Heart left ventricle (tissue), 16 donors: ENCODE data around the gene ECEL1. TPM values are rescaled to one million over a fixed set of nuclear protein-coding genes. Genes with fewer than 3 reads are reported as not detected.

ENCODE experiments used
- ATAC-seq, 4 donors: fragments of 200-7000 bp; cut with Tn5 transposase; one replicate each; pipeline ENCODE4 v1.9.1; 2020 to 2022; ENCODE audit warnings: moderate library complexity in 4 of 4, mild to moderate bottlenecking in 3 of 4, moderate number of reproducible peaks in 1 of 4
- DNase-seq, 5 donors: peaks; one replicate each; pipeline ENCODE4 v3.0.0-alpha.2; 2020
- H3K27ac ChIP-seq, 12 donors: fragments of 200-600 bp; sonication (generic) in 4 of 12; one replicate each; pipeline versions ENCODE4 v1.5.0 to v1.8.0; 2016 to 2022; ENCODE audit warnings: mild to moderate bottlenecking in 2 of 12
- H3K27me3 ChIP-seq, 9 donors: fragments of 200-600 bp; sonication (generic) in 2 of 9; one replicate each; pipeline versions ENCODE4 v1.5.1 to v1.8.0; 2016 to 2022; ENCODE audit warnings: mild to moderate bottlenecking in 3 of 9
- H3K36me3 ChIP-seq, 9 donors: fragments of 200-600 bp; sonication (generic) in 2 of 9; one replicate each; pipeline versions ENCODE4 v1.5.0 to v1.8.0; 2018 to 2022; ENCODE audit warnings: mild to moderate bottlenecking in 2 of 9
- H3K4me1 ChIP-seq, 12 donors: fragments of 200-600 bp; sonication (generic) in 4 of 12; one replicate each; pipeline versions ENCODE4 v1.5.0 to v1.8.0; 2016 to 2022; ENCODE audit warnings: mild to moderate bottlenecking in 3 of 12
- H3K4me3 ChIP-seq, 12 donors: fragments of 200-600 bp; sonication (generic) in 4 of 12; one replicate each; pipeline versions ENCODE4 v1.5.0 to v1.8.0; 2017 to 2022; ENCODE audit warnings: mild to moderate bottlenecking in 9 of 12, moderate library complexity in 4 of 12
- H3K9me3 ChIP-seq, 12 donors: fragments of 200-600 bp; sonication (generic) in 4 of 12; one replicate each; pipeline versions ENCODE4 v1.5.0 to v1.8.0; 2016 to 2022; ENCODE audit warnings: mild to moderate bottlenecking in 1 of 12
- POLR2A ChIP-seq, 2 donors: fragments of 450-650 bp; IDR thresholded peaks; one replicate each; pipeline ENCODE4 v1.6.1; 2017; ENCODE audit warnings: antibody characterized with exemption in 2 of 2, mild to moderate bottlenecking in 2 of 2, moderate library complexity in 2 of 2
- WGBS, 4 donors: extraction: QIAGEN DNeasy Blood & Tissue Kit in 2 of 4; methylation state at CpG; one replicate each; pipeline versions ENCODE4 v1.1.5 to v1.1.7; 2013 to 2018; 5-methylcytosine and 5-hydroxymethylcytosine counted together
- intact Hi-C, 10 donors: fragments of 100-400 bp; cut with DNase I; formaldehyde crosslinking; loops; one replicate each; pipeline versions ENCODE4 v1.11.1 to v1.14.2; 2022
- polyA plus RNA-seq, 2 donors: library from polyadenylated mRNA; stranded (reverse); fragments of 200-250 nt; gene quantifications; one replicate each; pipeline ENCODE4 v1.2.3, GENCODE V29; 2013
- total RNA-seq, 9 donors: library from RNA; depleted of rRNA in 2 of 9; stranded (reverse); fragments of >200 nt in 2 of 9; fragmentation: NEBNext Ultra II Directional in 3 of 9; extraction: Animal tissue kit (Norgen Biotek cat#: 25700) in 3 of 9; gene quantifications; one replicate each; pipeline versions ENCODE4 v1.1.0 to v1.2.4, GENCODE V29; 2016 to 2023
- TF ChIP-seq, protein P1 (sequence below), 12 donors: fragments of 200-600 bp; sonication (generic) in 4 of 12; IDR thresholded peaks; one replicate each; pipeline versions ENCODE4 v1.5.0 to v1.8.0; 2018 to 2022; ENCODE audit warnings: antibody characterized with exemption in 12 of 12, mild to moderate bottlenecking in 5 of 12
- donor health status: ischemic (EF 13 %, LVEDD 7.1; RV severe dilation, severe dysfunction).
- donor health status: healthy with polysubstance abuse.
- donor health status: DM: no; HTN: yes; CAD: no.
- donor health status: DM: no; HTN: no; CAD: no.
- donor health status: ischemic (EF 25% LVEDD 6.9; RV normal size, moderate dysfunction).
- donor health status: ischemic (EF 25% LVEDD 5.7; RV mildly dilated, moderate dysfunction).
- donor health status: healthy.
- donor health status: DM: yes; HTN: yes; CAD: no.
- donor health status: ischemic (EF 35%, LVEDD 5.7; RV mildly dilated, moderate dysfunction).
- donor health status: nonischemic (EF 11% LVEDD 7.7; RV severe dilation, severe dysfunction).
- donor health status: DM: yes; HTN: yes; CAD: no.
- donor health status: PGD.
- donor health status: ischemic (EF 29% LVEDD 5.4; RV normal size, mild dysfunction).
- donor health status: nonischemic (EF 23%, LVEDD 6.1; RV moderate dilation, normal function).

ECEL1 gene
- total and polyA plus RNA-seq, 11 donors, result 0.20 to 1.4 (median 0.32) TPM; not detected in 3

DNA sequence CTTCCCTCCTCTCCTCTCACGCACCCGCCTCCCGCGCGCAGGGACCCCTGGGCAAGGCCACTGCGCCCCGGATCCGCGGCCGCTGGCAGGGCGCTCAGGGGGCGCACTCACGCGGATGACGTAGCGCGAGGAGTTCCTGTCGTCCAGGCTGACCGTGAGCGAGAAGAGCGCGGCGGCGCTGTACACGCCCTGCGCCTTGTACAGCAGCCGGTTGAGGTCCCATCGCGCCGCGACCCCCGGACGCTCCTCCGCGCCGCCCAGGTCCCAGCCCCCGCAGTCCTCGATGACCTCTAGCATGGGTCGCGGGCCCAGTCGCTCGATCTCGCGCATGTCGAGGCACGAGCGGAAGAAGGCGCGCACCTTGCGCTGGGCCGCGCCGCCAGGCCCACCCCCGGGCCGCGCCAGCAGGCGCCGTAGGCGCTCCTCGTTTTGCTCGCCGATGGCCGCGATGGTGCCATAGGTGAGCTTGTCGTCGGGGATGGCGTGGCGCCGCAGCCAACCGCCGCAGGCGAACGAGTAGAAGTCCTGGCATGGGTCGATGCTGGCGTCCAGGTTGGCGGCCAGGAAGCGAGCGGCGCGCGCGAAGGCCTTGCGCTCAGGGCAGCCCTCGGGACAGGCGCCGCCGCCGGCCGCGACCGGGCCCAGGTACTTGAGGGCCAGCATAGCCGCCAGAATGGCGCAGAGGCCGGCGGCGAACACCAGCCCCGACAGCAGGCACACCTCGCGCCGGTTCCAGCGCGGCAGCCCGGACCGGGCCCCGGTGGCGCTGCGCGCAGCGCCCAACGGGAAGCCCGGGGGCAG is 1.7 kb downstream of the ECEL1 start:
- H3K4me3 ChIP-seq, result no peak overlapping the region
- H3K4me1 ChIP-seq, result peaks cover 0 to 31% (median 0%) of the 10 kb centered on the region in 12 donors
- ATAC-seq (no peak), DNase-seq (peak in 2 of 5 donors; percentile 15 to 56)
- no peaks in the 10 kb centered on the region for H3K9me3 ChIP-seq
- no peaks in the 10 kb centered on the region for H3K36me3 ChIP-seq
- no peak overlapping the region for H3K27ac ChIP-seq
- no peak for TF ChIP-seq POLR2A (IDR thresholded peaks at IDR 0.05)
- TF ChIP-seq, protein P1, sequence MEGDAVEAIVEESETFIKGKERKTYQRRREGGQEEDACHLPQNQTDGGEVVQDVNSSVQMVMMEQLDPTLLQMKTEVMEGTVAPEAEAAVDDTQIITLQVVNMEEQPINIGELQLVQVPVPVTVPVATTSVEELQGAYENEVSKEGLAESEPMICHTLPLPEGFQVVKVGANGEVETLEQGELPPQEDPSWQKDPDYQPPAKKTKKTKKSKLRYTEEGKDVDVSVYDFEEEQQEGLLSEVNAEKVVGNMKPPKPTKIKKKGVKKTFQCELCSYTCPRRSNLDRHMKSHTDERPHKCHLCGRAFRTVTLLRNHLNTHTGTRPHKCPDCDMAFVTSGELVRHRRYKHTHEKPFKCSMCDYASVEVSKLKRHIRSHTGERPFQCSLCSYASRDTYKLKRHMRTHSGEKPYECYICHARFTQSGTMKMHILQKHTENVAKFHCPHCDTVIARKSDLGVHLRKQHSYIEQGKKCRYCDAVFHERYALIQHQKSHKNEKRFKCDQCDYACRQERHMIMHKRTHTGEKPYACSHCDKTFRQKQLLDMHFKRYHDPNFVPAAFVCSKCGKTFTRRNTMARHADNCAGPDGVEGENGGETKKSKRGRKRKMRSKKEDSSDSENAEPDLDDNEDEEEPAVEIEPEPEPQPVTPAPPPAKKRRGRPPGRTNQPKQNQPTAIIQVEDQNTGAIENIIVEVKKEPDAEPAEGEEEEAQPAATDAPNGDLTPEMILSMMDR (IDR thresholded peaks at IDR 0.05), result no peak
- 0 to 3% (median 2%) methylated on average over 36 to 111 of the region's 111 CpGs for WGBS, 4 donors
- intact Hi-C loops, result no loop called here
- peaks cover 25 to 74% (median 47%) of the 10 kb centered on the region in 9 donors for H3K27me3 ChIP-seq

DNA sequence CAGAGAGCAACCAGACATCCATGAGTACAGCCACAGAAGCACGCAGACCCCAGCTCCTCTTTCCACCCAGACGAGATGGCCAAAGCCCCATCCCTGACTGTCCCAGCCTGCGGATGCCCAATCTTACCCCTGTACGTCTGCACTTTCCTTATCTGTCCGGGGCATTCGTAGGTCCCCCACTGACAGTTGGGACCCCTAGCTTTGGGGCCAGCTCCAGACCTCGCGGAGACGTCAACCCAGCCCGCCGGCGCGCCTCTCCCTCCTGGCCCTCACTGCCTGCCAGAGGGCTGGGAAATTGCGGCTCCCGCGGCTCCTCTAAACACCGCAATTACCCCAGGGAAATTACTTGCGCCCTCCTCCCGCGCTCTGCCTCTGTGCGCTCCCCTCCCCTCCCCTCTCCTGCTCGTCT is 2.3 kb downstream of the ECEL1 start:
- WGBS, 4 donors, result 2 to 28% (median 6%) methylated on average over 2 to 22 of the region's 22 CpGs
- Histone ChIP-seq H3K9me3 (no peaks in the 10 kb centered on the region), H3K27ac (no peak overlapping the region), H3K4me1 (peaks cover 0 to 31% (median 0%) of the 10 kb centered on the region in 12 donors), H3K4me3 (no peak overlapping the region), H3K36me3 (no peaks in the 10 kb centered on the region), H3K27me3 (peaks cover 25 to 80% (median 47%) of the 10 kb centered on the region in 9 donors)
- ATAC-seq, result no peak
- TF ChIP-seq, protein P1 (IDR thresholded peaks at IDR 0.05), result no peak
- no peak for TF ChIP-seq POLR2A (IDR thresholded peaks at IDR 0.05)
- peak in 1 of 5 donors; percentile 42 for DNase-seq
- intact Hi-C loops, result no loop called here

DNA sequence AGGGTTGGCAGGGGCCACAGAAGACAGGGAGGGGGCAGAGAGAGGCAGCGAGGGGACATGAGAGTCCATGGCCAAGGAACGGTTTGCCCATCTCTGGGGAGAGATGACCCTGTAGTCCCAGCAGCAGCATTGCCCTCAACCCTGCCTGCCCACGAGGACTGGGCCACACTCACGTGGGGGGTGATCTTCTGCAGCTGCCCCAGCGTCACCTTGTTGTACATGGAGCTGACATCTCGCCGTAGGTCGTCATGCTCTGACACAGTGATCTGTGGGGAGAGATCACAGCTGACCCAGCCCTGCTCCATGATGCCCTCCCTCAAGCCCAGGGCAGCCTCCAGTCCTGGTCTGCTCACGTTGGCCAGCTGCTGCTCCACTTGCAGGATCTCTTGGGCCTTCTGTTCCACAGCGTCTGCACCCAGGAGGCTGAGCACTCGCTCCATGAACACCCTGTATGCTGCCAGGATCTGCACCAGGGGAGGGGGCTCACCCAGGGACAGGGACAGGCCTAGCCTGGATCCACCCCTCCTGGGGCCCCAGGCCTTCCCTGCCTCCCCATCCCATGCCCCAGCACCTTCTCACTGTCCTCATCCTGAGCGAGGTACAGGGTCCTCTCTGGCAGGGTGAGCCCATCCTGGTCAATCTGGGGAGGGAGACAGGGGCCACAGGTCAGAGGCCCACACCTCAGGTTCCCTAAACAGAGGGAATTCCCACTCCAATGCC is 2.8 kb downstream of the ECEL1 start:
- WGBS, 4 donors, result 75 to 81% (median 78%) methylated on average over 10 to 12 of the region's 12 CpGs
- intact Hi-C loops, result no loop called here

More for the DNA sequence above, 2.8 kb downstream of the ECEL1 start:
- peak in 2 of 5 donors; percentile 8 to 38 for DNase-seq
- Histone ChIP-seq H3K36me3 (no peaks in the 10 kb centered on the region), H3K27me3 (peaks cover 25 to 85% (median 47%) of the 10 kb centered on the region in 9 donors), H3K27ac (no peak overlapping the region), H3K4me1 (peaks cover 0 to 31% (median 0%) of the 10 kb centered on the region in 12 donors), H3K9me3 (no peaks in the 10 kb centered on the region), H3K4me3 (no peak overlapping the region)
- ATAC-seq, result no peak
- TF ChIP-seq POLR2A (IDR thresholded peaks at IDR 0.05), result no peak
- TF ChIP-seq, protein P1 (IDR thresholded peaks at IDR 0.05), result no peak
